HepG2 (cell line): ENCODE results near the gene NEU4. TPM values are rescaled to one million over a fixed set of nuclear protein-coding genes. Genes with fewer than 3 reads are reported as not detected.
A peak's percentile ranks its signal among the peaks of the same experiment; 100 is the strongest.

Source experiments
- ARNTL ChIP-seq: sonication (generic); formaldehyde crosslinking; IDR thresholded peaks from 2 replicates; pipeline ENCODE4 v1.4.0; 2020; ENCODE audit warnings: mild to moderate bottlenecking, missing genetic modification reagents
- ATAD3A ChIP-seq: sonication (generic); formaldehyde crosslinking; IDR thresholded peaks from 2 replicates; pipeline ENCODE4 v1.4.0; 2020; ENCODE audit warnings: missing genetic modification reagents
- IKZF1 ChIP-seq: fragments of 450-650 bp; IDR thresholded peaks from 2 replicates; pipeline ENCODE4 v1.7.1; 2016
- JUND ChIP-seq: sonication (generic); formaldehyde crosslinking; IDR thresholded peaks from 2 replicates; pipeline ENCODE4 v1.8.0; 2022; ENCODE audit warnings: mild to moderate bottlenecking, missing genetic modification reagents
- KLF16 ChIP-seq, 2 experiments: sonication (generic) in 1 of 2; formaldehyde crosslinking in 1 of 2; IDR thresholded peaks; 2 replicates each; pipeline versions ENCODE4 v1.6.1 to v1.8.0; 2016 to 2023; ENCODE audit warnings: missing genetic modification reagents in 2 of 2, missing compliant biosample characterization in 1 of 2
- PAX8 ChIP-seq: sonication (generic); formaldehyde crosslinking; IDR thresholded peaks from 2 replicates; pipeline ENCODE4 v1.8.0; 2022; ENCODE audit warnings: mild to moderate bottlenecking, missing genetic modification reagents, borderline replicate concordance
- TEAD2 ChIP-seq: sonication (generic); formaldehyde crosslinking; IDR thresholded peaks from 2 replicates; pipeline ENCODE4 v1.9.0; 2021; ENCODE audit warnings: missing genetic modification reagents
- TFDP1 ChIP-seq: IDR thresholded peaks from 2 replicates; pipeline ENCODE4 v1.6.1; 2016; ENCODE audit warnings: missing compliant biosample characterization, missing genetic modification reagents, borderline replicate concordance
- ZNF234 ChIP-seq: sonication (generic); formaldehyde crosslinking; conservative IDR thresholded peaks from 2 replicates; pipeline ENCODE4 v1.5.1; 2020; ENCODE audit warnings: mild to moderate bottlenecking, missing genetic modification reagents
- ZNF253 ChIP-seq: sonication (generic); formaldehyde crosslinking; IDR thresholded peaks from 2 replicates; pipeline ENCODE4 v1.8.0; 2022; ENCODE audit warnings: mild to moderate bottlenecking, missing genetic modification reagents, borderline replicate concordance
- ZNF317 ChIP-seq: sonication (generic); formaldehyde crosslinking; IDR thresholded peaks from 2 replicates; pipeline ENCODE4 v1.5.0; 2020; ENCODE audit warnings: mild to moderate bottlenecking, missing genetic modification reagents
- ZNF460 ChIP-seq: sonication (generic); formaldehyde crosslinking; IDR thresholded peaks from 2 replicates; pipeline ENCODE4 v1.5.1; 2020; ENCODE audit warnings: missing genetic modification reagents, mild to moderate bottlenecking, borderline replicate concordance
- ZNF512 ChIP-seq: sonication (generic); formaldehyde crosslinking; IDR thresholded peaks from 2 replicates; pipeline ENCODE4 v1.4.0; 2020; ENCODE audit warnings: mild to moderate bottlenecking, missing genetic modification reagents
- ZNF644 ChIP-seq: IDR thresholded peaks from 2 replicates; pipeline ENCODE4 v1.6.1; 2016; ENCODE audit warnings: low read depth
- ZNF670 ChIP-seq: sonication (generic); formaldehyde crosslinking; IDR thresholded peaks from 2 replicates; pipeline ENCODE4 v1.8.0; 2022; ENCODE audit warnings: mild to moderate bottlenecking, missing genetic modification reagents, borderline replicate concordance
- ZNF678 ChIP-seq: sonication (generic); formaldehyde crosslinking; IDR thresholded peaks from 2 replicates; pipeline ENCODE4 v1.4.0; 2020; ENCODE audit warnings: mild to moderate bottlenecking, missing genetic modification reagents
- ZNF720 ChIP-seq: sonication (generic); formaldehyde crosslinking; IDR thresholded peaks from 2 replicates; pipeline ENCODE4 v1.4.0; 2020; ENCODE audit warnings: missing genetic modification reagents
- ZNF777 ChIP-seq: sonication (generic); formaldehyde crosslinking; IDR thresholded peaks from 2 replicates; pipeline ENCODE4 v1.4.0; 2020; ENCODE audit warnings: missing genetic modification reagents
- ZNF781 ChIP-seq: sonication (generic); formaldehyde crosslinking; IDR thresholded peaks from 2 replicates; pipeline ENCODE4 v1.5.1; 2020; ENCODE audit warnings: borderline replicate concordance, mild to moderate bottlenecking, missing genetic modification reagents; ENCODE audit errors: not compliant biosample characterization
- ZSCAN21 ChIP-seq: sonication (generic); formaldehyde crosslinking; IDR thresholded peaks from 2 replicates; pipeline ENCODE4 v1.8.0; 2022; ENCODE audit warnings: mild to moderate bottlenecking, missing genetic modification reagents, moderate library complexity, borderline replicate concordance
- polyA plus RNA-seq, 8 experiments: library from polyadenylated mRNA; depleted of rRNA in 3 of 8; stranded (reverse) in 7 of 8; unstranded in 1 of 8; fragments of >200 nt; fragmentation: Illumina TruSeq in 4 of 8; extraction: Trizol in 4 of 8; gene quantifications; 2 replicates each; pipeline versions ENCODE4 v1.2.1 to v1.2.3, GENCODE V29; 2011 to 2016; ENCODE audit warnings: low read depth in 4 of 8, missing spikeins in 1 of 8, mixed read lengths in 1 of 8; ENCODE audit not compliant: insufficient read depth in 1 of 8
- total RNA-seq, 5 experiments: library from RNA; depleted of rRNA; stranded (reverse); fragments of >200 nt; fragmentation: Illumina TruSeq; extraction: Trizol; gene quantifications; 2 replicates each; pipeline ENCODE4 v1.2.3, GENCODE V29; 2016; ENCODE audit warnings: low read depth in 1 of 5
- TF ChIP-seq, protein P1 (sequence below): sonication (generic); formaldehyde crosslinking; IDR thresholded peaks from 2 replicates; pipeline ENCODE4 v1.8.0; 2023; ENCODE audit warnings: mild to moderate bottlenecking, missing genetic modification reagents
- TF ChIP-seq, protein P2 (sequence below): IDR thresholded peaks from 2 replicates; pipeline ENCODE4 v1.6.1; 2018; ENCODE audit warnings: missing genetic modification reagents
- TF ChIP-seq, protein P3 (sequence below): sonication (generic); formaldehyde crosslinking; IDR thresholded peaks from 2 replicates; pipeline ENCODE4 v1.4.0; 2020; ENCODE audit warnings: missing genetic modification reagents

The NEU4 gene
- total and polyA plus RNA-seq, 2 of the 13 experiments (the other 11 are each of a cell fraction or from before 2014, with no cell fraction given), result 53.5 to 107 TPM

- TF ChIP-seq, protein P1, sequence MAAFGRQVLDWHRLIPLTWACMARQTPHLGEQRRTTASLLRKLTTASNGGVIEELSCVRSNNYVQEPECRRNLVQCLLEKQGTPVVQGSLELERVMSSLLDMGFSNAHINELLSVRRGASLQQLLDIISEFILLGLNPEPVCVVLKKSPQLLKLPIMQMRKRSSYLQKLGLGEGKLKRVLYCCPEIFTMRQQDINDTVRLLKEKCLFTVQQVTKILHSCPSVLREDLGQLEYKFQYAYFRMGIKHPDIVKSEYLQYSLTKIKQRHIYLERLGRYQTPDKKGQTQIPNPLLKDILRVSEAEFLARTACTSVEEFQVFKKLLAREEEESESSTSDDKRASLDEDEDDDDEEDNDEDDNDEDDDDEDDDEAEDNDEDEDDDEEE (CRISPR knock-in tag), result 0 out of 2 replicates have a peak, but pooled peaks have one; percentile 52
- TF ChIP-seq ZNF253 (CRISPR knock-in tag) (peak; percentile 64; the same call in 1 of the 2 replicates), ZNF644 (CRISPR knock-in tag) (0 out of 2 replicates have a peak, but pooled peaks have one; percentile 39), ZNF777 (CRISPR knock-in tag) (peak; percentile 15), ARNTL (no peak), ATAD3A (CRISPR knock-in tag) (no peak; the same call in 1 of the 2 replicates), ZNF720 (CRISPR knock-in tag) (no peak), ZNF781 (CRISPR knock-in tag) (no peak), ZSCAN21 (CRISPR knock-in tag) (peak; percentile 25; the same call in 1 of the 2 replicates), KLF16 (CRISPR knock-in tag; IDR thresholded peaks at IDR 0.05) (no peak; a peak in 1 of 4 replicates), ZNF234 (CRISPR knock-in tag) (no peak; the same call in 1 of the 2 replicates), TEAD2 (CRISPR knock-in tag) (no peak), ZNF460 (CRISPR knock-in tag) (no peak; the same call in 1 of the 2 replicates), TFDP1 (CRISPR knock-in tag) (no peak), ZNF670 (CRISPR knock-in tag) (no peak; the same call in 1 of the 2 replicates), ZNF678 (CRISPR knock-in tag) (no peak), PAX8 (CRISPR knock-in tag) (no peak), IKZF1 (no peak), ZNF512 (CRISPR knock-in tag) (no peak), JUND (CRISPR knock-in tag) (peak; percentile 39; the same call in 1 of the 2 replicates), ZNF317 (CRISPR knock-in tag) (no peak; the same call in 1 of the 2 replicates)
- TF ChIP-seq, protein P2, sequence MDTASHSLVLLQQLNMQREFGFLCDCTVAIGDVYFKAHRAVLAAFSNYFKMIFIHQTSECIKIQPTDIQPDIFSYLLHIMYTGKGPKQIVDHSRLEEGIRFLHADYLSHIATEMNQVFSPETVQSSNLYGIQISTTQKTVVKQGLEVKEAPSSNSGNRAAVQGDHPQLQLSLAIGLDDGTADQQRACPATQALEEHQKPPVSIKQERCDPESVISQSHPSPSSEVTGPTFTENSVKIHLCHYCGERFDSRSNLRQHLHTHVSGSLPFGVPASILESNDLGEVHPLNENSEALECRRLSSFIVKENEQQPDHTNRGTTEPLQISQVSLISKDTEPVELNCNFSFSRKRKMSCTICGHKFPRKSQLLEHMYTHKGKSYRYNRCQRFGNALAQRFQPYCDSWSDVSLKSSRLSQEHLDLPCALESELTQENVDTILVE, result no peak
- TF ChIP-seq, protein P3, sequence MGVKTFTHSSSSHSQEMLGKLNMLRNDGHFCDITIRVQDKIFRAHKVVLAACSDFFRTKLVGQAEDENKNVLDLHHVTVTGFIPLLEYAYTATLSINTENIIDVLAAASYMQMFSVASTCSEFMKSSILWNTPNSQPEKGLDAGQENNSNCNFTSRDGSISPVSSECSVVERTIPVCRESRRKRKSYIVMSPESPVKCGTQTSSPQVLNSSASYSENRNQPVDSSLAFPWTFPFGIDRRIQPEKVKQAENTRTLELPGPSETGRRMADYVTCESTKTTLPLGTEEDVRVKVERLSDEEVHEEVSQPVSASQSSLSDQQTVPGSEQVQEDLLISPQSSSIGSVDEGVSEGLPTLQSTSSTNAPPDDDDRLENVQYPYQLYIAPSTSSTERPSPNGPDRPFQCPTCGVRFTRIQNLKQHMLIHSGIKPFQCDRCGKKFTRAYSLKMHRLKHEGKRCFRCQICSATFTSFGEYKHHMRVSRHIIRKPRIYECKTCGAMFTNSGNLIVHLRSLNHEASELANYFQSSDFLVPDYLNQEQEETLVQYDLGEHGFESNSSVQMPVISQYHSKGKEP, result no peak
Observed at GRCh38 chr2:241773511-241774418, 35.2 kb upstream of the NEU4 start (continued).
